ENCODE measurements around the gene MYCL. TPM values are rescaled to one million over a fixed set of nuclear protein-coding genes. Genes with fewer than 3 reads are reported as not detected.
A peak's percentile ranks its signal among the peaks of the same experiment; 100 is the strongest.

MYCL gene
- polyA plus RNA-seq, 2 of the 4 experiments (the other 2 are of a cell fraction) = 0.68 to 1.3 TPM

GRCh38 chr1:39852876-39853275 is 48.8 kb downstream of the MYCL start:
- TF ChIP-seq SREBF2 (IDR thresholded peaks at IDR 0.05) (no peak), HDAC2 (IDR thresholded peaks at IDR 0.05) (no peak), JUN (IDR thresholded peaks at IDR 0.05) (no peak), FOSL2 (IDR thresholded peaks at IDR 0.05) (no peak), FOSL2 (CRISPR knock-in tag; IDR thresholded peaks at IDR 0.05) (no peak), RCOR1 (IDR thresholded peaks at IDR 0.05; ENCODE audit: low read depth, low read length) (no peak), FOXS1 (CRISPR knock-in tag; IDR thresholded peaks at IDR 0.05) (no peak), MYC (IDR thresholded peaks at IDR 0.05; ENCODE audit: borderline replicate concordance, low read length) (no peak), KDM1A (IDR thresholded peaks at IDR 0.05; ENCODE audit: low read depth) (no peak), TFCP2L1 (CRISPR knock-in tag; IDR thresholded peaks at IDR 0.05) (no peak), KDM5A (IDR thresholded peaks at IDR 0.05) (no peak), RAD21 (conservative IDR thresholded peaks at IDR 0.05 in 1 of 2, IDR thresholded peaks at IDR 0.05 in 1 of 2) (no peak), NR3C1 (IDR thresholded peaks at IDR 0.05) (no peak), HMGXB4 (CRISPR knock-in tag; IDR thresholded peaks at IDR 0.05; ENCODE audit: borderline replicate concordance) (no peak), CTCF (IDR thresholded peaks at IDR 0.05) (no peak)
- TF ChIP-seq, protein P1, sequence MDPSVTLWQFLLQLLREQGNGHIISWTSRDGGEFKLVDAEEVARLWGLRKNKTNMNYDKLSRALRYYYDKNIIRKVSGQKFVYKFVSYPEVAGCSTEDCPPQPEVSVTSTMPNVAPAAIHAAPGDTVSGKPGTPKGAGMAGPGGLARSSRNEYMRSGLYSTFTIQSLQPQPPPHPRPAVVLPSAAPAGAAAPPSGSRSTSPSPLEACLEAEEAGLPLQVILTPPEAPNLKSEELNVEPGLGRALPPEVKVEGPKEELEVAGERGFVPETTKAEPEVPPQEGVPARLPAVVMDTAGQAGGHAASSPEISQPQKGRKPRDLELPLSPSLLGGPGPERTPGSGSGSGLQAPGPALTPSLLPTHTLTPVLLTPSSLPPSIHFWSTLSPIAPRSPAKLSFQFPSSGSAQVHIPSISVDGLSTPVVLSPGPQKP (IDR thresholded peaks at IDR 0.05; ENCODE audit: low read depth, low read length) = no peak
- Histone ChIP-seq H3K4me2 (peak overlapping the region; percentile 48), H3K4me3 (no peak overlapping the region), H3K9me3 (no peaks in the 10 kb centered on the region), H3K27ac (no peak overlapping the region), H3K4me1 (peaks cover 17% of the 10 kb centered on the region)
- 90% methylated on average over 1 of the region's 1 CpG for WGBS (ENCODE audit: missing lambda C conversion rate)
- ChIA-PET CTCF (no interaction called here), POLR2A (no interaction called here)
- DNase-seq (ENCODE audit: low read depth in 1 of 2, low spot score in 1 of 2) = no peak
- FAIRE-seq = no peak
- ATAC-seq = no peak

DNA sequence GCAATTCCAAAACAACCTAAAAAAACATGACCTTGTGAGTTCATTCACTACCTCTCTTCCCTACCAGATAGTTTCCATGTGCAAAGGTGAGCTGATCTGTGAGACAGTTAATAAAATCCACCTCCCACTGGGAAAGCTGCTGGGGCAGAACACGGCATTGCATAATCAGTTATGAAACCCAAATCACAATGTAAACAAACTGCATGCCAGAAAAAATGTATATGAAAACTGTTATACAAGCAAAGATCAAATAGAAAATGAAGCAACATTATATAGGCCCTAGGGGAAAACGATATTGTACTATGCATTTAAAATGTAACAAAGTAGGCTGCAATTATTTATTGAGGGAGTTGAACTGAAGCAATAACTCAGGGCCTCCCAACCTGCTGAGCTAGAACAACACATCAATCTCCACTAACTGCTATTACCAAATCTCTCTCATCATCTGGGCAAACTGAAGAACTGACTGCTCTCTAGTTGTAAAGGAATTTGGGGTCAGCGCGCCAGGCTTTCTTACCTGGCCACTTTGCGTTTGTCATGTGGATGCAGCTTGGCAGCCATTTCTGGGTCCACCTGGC is 49.4 kb downstream of the MYCL start:
- no peak overlapping the region for H3K4me3 ChIP-seq
- DNase-seq (ENCODE audit: low read depth in 1 of 2, low spot score in 1 of 2) (no peak), ATAC-seq (no peak), FAIRE-seq (no peak)
- POLR2A ChIA-PET = no interaction called here
- H3K27ac ChIP-seq = no peak overlapping the region
- H3K4me2 ChIP-seq = peak overlapping the region; percentile 48
- WGBS (ENCODE audit: missing lambda C conversion rate) = 64% methylated on average over 5 of the region's 5 CpGs
- TF ChIP-seq BCL3 (IDR thresholded peaks at IDR 0.05) (no peak), FOSL2 (IDR thresholded peaks at IDR 0.05) (no peak), FOSL2 (CRISPR knock-in tag; IDR thresholded peaks at IDR 0.05) (no peak), CEBPB (IDR thresholded peaks at IDR 0.05) (peak; percentile 84 to 87), KDM5A (IDR thresholded peaks at IDR 0.05) (no peak)
- no peaks in the 10 kb centered on the region for H3K9me3 ChIP-seq
- CTCF ChIA-PET = interaction anchor here (1.2 kb wide), 1 partner anchor 67 kb away, joined by 3 read pairs; no protein-coding TSS in a partner anchor
- H3K4me1 ChIP-seq = peaks cover 17% of the 10 kb centered on the region

Data from A549 (cell line).